ENCODE measurements around the gene MMP12.

GRCh38 chr11:102882389-102883024 is 7.7 kb upstream of the MMP12 start:
- TF ChIP-seq CTCF (IDR thresholded peaks at IDR 0.05; ENCODE audit: low read length): no peak
- TF ChIP-seq EZH2phosphoT487 (IDR thresholded peaks at IDR 0.05; ENCODE audit: low read length): no peak
- no peak for TF ChIP-seq EZH2 (optimal IDR thresholded peaks at IDR 0.05; ENCODE audit: low read depth, low read length)

All from MM.1S (cell line).